ENCODE data around the gene RB1. TPM values are rescaled to one million over a fixed set of nuclear protein-coding genes. Genes with fewer than 3 reads are reported as not detected.

Gene RB1
- total and polyA plus RNA-seq, 2 donors (not counting 3 experiments of a cell fraction or from before 2014, with no cell fraction given) = 8.0 to 41.2 TPM

DNA sequence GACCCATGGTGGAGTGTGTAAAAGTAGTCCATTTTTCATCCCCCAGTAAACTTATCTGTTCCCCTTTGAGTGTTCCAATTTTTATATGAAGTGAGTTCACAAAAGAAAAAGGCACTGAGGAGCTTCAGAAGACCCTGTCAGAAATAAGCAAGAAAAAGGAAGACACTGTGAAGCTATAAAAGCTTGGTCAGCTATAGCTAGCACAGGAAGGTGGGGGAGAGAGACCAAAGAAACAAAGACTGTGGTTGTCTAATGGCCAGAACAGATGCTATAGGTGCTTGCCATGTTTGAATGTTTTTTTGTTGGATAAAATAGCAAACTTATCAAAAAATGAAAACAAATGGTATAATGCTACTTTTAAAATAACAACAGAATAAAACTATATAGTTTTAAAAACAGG, 182.8 kb downstream of the RB1 start:
- dilution Hi-C loops (cut with MboI; ENCODE audit: extremely low pct_ligation_motif_present, low sequenced_read_pairs) (no loop called here), intact Hi-C loops (cut with micrococcal nuclease) (no loop called here)
- ChIA-PET POLR2A (no interaction called here), CTCF (interaction anchor here (1.5 kb wide), 1 partner anchor 152 kb away, joined by 4 read pairs; no protein-coding TSS in a partner anchor)
- FAIRE-seq (no peak), DNase-seq (ENCODE audit: low read depth, low spot score) (no peak)
- H3K4me3 ChIP-seq (replicated peaks in 1 of 3; ENCODE audit: insufficient read depth in 1 of 3, low read depth in 1 of 3, low read length in 3 of 3) = no peak overlapping the region
- BruUV-seq (replicated peaks) = no TSS peak
- H2AFZ ChIP-seq (ENCODE audit: low read depth, low read length) = no peak overlapping the region
- no peaks in the 10 kb centered on the region for H4K20me1 ChIP-seq (replicated peaks; ENCODE audit: control insufficient read depth, extremely low read depth, insufficient read depth, low read length)
- H3K79me2 ChIP-seq (ENCODE audit: control insufficient read depth, insufficient read depth, low read length) = no peaks in the 10 kb centered on the region
- H3K36me3 ChIP-seq (ENCODE audit: control insufficient read depth in 2 of 2, extremely low read depth in 1 of 2, insufficient read depth in 2 of 2, low read length in 2 of 2) = no peaks in the 10 kb centered on the region
- no peaks in the 10 kb centered on the region for H3K9me1 ChIP-seq (replicated peaks; ENCODE audit: control insufficient read depth, extremely low read depth, insufficient read depth, low read length)
- H3K4me1 ChIP-seq (ENCODE audit: control insufficient read depth, extremely low read depth, insufficient read depth, low read length) = peaks cover under 1% of the 10 kb centered on the region
- TF ChIP-seq, protein P1, sequence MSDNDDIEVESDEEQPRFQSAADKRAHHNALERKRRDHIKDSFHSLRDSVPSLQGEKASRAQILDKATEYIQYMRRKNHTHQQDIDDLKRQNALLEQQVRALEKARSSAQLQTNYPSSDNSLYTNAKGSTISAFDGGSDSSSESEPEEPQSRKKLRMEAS (IDR thresholded peaks at IDR 0.05; ENCODE audit: insufficient read depth, insufficient read length) = no peak
- TF ChIP-seq EZH2 (IDR thresholded peaks at IDR 0.05; ENCODE audit: borderline replicate concordance, low read depth, low read length, severe bottlenecking) = no peak
- no peak for TF ChIP-seq POLR2A (IDR thresholded peaks at IDR 0.05; ENCODE audit: low read depth, low read length)
- no peak for TF ChIP-seq JUN (IDR thresholded peaks at IDR 0.05; ENCODE audit: borderline replicate concordance, insufficient read depth, insufficient read length, low read depth)
- TF ChIP-seq FOS (IDR thresholded peaks at IDR 0.05; ENCODE audit: borderline replicate concordance, insufficient read depth, low read length) = no peak
- TF ChIP-seq GATA2 (IDR thresholded peaks at IDR 0.05; ENCODE audit: insufficient read depth, insufficient read length, low read depth, low read length) = no peak
- no peak for TF ChIP-seq POLR2AphosphoS5 (IDR thresholded peaks at IDR 0.05; ENCODE audit: insufficient read depth, low read depth, low read length)
- TF ChIP-seq, protein P2, sequence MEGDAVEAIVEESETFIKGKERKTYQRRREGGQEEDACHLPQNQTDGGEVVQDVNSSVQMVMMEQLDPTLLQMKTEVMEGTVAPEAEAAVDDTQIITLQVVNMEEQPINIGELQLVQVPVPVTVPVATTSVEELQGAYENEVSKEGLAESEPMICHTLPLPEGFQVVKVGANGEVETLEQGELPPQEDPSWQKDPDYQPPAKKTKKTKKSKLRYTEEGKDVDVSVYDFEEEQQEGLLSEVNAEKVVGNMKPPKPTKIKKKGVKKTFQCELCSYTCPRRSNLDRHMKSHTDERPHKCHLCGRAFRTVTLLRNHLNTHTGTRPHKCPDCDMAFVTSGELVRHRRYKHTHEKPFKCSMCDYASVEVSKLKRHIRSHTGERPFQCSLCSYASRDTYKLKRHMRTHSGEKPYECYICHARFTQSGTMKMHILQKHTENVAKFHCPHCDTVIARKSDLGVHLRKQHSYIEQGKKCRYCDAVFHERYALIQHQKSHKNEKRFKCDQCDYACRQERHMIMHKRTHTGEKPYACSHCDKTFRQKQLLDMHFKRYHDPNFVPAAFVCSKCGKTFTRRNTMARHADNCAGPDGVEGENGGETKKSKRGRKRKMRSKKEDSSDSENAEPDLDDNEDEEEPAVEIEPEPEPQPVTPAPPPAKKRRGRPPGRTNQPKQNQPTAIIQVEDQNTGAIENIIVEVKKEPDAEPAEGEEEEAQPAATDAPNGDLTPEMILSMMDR (IDR thresholded peaks at IDR 0.05; ENCODE audit: extremely low read depth in 1 of 2, insufficient read depth in 1 of 2, low read depth in 1 of 2, low read length in 2 of 2) = no peak
- TF ChIP-seq MYC (IDR thresholded peaks at IDR 0.05; ENCODE audit: low read depth, low read length) = no peak
- H3K27me3 ChIP-seq (ENCODE audit: control insufficient read depth in 2 of 2, insufficient read depth in 2 of 2, low read length in 2 of 2) = no peaks in the 10 kb centered on the region
- H3K27ac ChIP-seq (ENCODE audit: insufficient read depth, low read depth, low read length) = no peak overlapping the region
- H3K9me3 ChIP-seq (replicated peaks; ENCODE audit: control insufficient read depth, insufficient read depth, low read length) = no peaks in the 10 kb centered on the region
- H3K9ac ChIP-seq (replicated peaks; ENCODE audit: extremely low read depth, insufficient read depth, low read length) = no peak overlapping the region
- H3K4me2 ChIP-seq (ENCODE audit: insufficient read depth, low read length) = no peak overlapping the region

Data from endothelial cell of umbilical vein (primary cell).